MM.1S (cell line): Measurements from ENCODE around the gene IGHMBP2.

Source experiments
- EZH2 ChIP-seq: fragments of 300-600 bp; sonication (generic); optimal IDR thresholded peaks from 2 replicates; pipeline ENCODE3; 2017; ENCODE audit warnings: low read depth, mild to moderate bottlenecking, antibody characterized with exemption, low read length, mixed read lengths
- TF ChIP-seq, protein P1 (sequence below): fragments of 300-600 bp; sonication (generic); IDR thresholded peaks from 2 replicates; pipeline ENCODE4 v1.5.1; 2016; ENCODE audit warnings: antibody characterized with exemption, low read length, mixed read lengths

DNA sequence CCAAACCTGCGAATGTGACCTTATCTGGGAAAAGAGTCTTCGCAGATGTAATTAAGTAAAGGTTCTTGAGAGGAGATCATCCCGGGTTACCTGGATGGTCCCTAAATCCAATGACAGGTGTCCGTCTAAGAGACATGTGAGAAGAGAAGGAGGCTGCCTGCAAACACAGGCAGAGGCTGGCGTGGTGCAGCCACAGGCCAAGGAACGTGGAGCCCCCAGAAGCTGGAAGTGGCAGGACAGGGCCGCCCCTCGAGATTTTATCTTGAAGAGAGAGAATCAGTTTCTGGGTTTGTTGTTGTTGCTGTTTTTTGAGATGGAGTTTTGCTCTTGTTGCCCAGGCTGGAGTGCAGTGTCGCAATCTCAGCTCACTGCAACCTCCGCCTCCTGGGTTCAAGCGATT is 43.5 kb downstream of the IGHMBP2 start:
- TF ChIP-seq, protein P1, sequence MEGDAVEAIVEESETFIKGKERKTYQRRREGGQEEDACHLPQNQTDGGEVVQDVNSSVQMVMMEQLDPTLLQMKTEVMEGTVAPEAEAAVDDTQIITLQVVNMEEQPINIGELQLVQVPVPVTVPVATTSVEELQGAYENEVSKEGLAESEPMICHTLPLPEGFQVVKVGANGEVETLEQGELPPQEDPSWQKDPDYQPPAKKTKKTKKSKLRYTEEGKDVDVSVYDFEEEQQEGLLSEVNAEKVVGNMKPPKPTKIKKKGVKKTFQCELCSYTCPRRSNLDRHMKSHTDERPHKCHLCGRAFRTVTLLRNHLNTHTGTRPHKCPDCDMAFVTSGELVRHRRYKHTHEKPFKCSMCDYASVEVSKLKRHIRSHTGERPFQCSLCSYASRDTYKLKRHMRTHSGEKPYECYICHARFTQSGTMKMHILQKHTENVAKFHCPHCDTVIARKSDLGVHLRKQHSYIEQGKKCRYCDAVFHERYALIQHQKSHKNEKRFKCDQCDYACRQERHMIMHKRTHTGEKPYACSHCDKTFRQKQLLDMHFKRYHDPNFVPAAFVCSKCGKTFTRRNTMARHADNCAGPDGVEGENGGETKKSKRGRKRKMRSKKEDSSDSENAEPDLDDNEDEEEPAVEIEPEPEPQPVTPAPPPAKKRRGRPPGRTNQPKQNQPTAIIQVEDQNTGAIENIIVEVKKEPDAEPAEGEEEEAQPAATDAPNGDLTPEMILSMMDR = no peak
- TF ChIP-seq EZH2 = no peak
